GM19372 (cell line): ENCODE results near the gene CCDC178.
"Not testable (repeated sequence)": the region's sequence is repeated elsewhere in the genome, so short reads cannot be mapped to it uniquely, and the experiment has no call there.

Source experiments
- ATAC-seq: cut with Tn5 transposase; IDR thresholded peaks from one replicate; pipeline ENCODE4 v1.9.1; 2021; ENCODE audit warnings: mild to moderate bottlenecking, low read depth, moderate library complexity; ENCODE audit not compliant: unreplicated experiment

The CCDC178 gene

GRCh38 chr18:33440060-33441043 is at the start of gene CCDC178:
Gene CCDC178, minus strand, starts transcription at chr18:33440721. Its CDS starts 28,633 bp downstream, at chr18:33412088.
- no peak for ATAC-seq

DNA sequence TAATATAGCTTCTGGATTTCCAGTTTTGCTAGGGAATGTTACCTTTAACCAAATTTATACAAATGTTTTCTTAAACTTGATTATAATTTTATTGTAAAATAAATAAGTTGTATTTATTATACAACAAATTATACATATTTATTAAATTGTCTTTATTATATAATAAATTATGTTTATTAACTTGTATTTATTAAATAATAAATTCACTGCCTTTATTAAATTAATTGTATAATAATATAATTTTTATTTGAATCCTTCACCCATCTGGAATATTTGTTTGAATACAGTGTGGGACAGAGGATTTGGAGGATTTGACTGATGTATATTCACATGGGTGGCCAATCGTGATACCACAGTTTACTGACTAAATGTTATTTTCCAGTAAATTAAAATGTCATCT is 43.4 kb upstream of the CCDC178 start:
- no peak for ATAC-seq

DNA sequence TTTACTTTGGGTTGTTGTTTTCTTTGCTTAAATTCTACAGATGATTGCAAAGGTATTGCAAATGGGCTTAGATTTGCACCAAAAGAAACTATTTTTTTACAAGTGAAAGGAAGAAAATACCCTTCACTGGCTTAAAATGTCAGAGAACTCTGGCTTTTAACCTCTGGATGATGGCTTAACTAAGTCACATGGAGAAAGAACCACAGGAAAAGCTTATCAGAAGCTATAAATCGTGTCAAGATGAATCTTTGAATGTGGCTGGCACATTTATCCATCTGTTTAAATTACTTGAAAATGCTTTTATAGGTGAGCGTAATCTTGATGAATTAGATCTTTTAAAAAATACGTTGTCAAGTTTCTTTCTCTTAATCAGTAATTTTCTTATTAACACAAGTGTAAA is 32.0 kb upstream of the CCDC178 start:
- ATAC-seq, result no peak

- no peak for ATAC-seq
Measured at GRCh38 chr18:33470216-33470615, 29.7 kb upstream of the CCDC178 start.

DNA sequence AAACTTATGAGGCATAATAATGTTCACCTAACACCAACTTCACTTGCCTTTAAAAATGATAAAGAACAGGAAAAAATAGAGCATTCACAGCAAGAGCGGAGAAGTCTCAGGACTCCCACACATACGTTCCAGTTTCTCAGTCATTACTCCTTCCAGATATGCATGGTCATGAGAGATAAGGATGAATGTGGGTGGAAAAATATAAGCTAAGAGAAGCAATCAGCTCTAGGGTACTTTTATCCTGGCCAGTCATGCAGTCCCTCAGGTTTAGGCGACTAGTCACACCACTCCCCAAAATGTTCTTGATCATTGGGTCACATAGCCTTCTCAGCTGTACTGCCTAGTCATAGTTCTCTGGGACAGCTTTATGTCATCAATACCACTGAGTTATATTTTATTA is 29.2 kb upstream of the CCDC178 start:
- no peak for ATAC-seq

DNA sequence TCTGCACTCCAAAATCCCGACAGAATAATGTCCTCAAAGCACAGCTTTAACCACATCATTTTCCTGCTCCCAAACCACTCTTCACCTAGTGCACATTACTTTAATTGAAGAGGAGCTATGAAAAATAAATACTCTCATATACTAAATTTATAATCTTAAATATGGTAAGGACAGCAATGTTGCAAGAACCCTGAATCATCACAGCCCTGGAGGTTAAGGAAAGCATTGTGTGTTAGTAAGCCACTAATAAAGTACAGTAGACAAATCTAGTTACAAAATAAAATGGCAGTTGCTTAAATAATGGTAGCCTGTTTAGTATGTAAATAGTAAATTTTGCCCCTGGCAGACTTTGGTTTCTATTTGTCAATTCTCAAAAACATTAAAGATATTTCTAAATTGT is 27.0 kb upstream of the CCDC178 start:
- no peak for ATAC-seq

- no peak for ATAC-seq
Measured at GRCh38 chr18:33466822-33467221, 26.3 kb upstream of the CCDC178 start.

GRCh38 chr18:33460681-33461080 is 20.2 kb upstream of the CCDC178 start:
- no peak for ATAC-seq

- ATAC-seq, result no peak
Measured at GRCh38 chr18:33459612-33460011, 19.1 kb upstream of the CCDC178 start.

DNA sequence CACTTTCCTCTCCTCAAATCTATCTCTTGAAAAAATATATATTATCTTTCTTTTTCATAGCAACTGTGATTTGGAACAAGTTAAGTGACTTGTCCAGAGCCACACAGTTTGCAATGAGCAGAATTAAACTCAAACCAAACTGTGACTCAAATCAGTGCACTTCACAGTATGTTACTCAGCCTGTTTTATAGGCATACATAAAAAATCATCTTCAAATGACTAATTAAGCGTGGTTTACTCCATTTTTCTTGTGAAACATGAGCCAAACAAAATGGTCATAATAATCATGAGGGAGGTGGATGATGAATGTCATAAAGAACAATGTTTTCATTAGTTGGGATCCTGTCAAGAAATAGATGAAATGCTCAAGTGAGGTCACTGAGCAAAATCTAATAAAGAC is 6.1 kb upstream of the CCDC178 start:
- no peak for ATAC-seq

DNA sequence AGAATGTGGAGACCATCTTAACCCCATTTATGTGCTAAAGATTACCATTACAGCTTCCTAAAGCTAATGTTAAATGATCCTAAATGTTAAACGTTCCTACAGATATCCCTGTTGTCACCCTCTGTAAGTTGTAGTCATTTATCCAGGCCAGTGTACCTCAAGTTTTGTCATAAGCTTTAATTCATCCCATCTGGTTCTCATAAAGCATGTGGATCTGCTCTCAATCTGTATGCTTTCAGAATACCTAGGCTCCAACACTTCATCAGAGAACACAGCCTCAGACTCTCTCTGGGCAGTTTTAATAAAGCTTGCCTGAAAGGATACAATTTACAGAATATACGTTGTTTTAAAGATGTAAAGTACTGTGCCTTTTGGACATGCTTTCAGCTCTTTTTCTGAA is 4.2 kb upstream of the CCDC178 start:
- no peak for ATAC-seq

DNA sequence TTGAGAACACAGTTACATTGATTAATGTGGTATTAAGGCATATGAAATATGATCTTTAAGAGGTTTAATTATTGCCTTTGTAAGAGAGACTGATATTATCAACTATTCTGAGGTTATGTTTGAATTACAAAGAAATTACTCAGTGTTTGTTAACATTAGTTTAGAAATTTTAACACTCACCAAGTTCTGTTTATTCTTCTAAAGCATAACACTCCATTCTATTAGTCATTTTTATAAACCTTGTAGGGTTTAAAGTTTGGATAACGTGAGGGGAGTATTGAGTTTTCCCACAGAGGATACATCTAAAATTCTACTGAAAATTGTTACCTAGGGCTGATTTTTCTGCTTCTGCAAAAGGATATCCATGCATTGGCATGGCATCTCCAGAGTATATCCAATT is 7.7 kb downstream of the CCDC178 start:
- ATAC-seq, result no peak

DNA sequence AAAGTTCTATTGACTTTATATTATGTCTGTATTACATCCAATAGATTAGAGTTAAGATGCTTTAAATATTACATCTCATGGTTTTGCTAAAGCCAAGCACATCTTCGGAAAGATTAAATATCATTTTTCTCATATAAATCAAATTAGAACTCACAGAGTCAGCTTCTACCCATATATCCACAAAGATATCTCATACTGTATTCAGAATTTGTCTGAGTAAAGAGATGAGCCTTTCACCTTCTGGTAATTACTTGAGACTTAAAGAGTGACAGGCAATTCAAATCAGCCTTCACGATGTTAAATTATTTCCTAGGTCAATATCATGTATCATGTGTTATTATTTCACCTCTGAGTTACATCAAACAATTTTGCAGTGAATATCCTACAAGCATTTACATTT is 13.0 kb downstream of the CCDC178 start:
- no peak for ATAC-seq

- no peak for ATAC-seq
Measured at GRCh38 chr18:33424266-33424946, 16.1 kb downstream of the CCDC178 start.

DNA sequence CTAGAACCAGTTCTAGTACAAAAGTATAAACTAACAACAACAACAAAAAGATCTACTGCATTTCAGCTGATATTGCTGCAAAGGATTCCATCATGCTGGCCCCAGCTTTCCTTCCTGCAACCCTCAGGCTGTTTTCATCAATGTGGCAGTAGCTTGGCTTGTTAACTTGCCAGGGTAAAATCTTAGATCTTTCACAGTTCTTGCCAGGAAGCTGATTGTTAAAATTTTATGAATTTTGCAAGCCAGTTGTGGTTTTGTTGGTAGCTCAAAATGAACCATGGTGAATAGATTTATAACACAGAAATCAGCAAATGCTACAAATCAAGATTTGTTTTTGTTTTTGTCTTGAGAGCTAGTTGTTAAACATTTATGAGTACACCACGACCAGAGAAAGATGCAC is 19.3 kb downstream of the CCDC178 start:
- no peak for ATAC-seq

DNA sequence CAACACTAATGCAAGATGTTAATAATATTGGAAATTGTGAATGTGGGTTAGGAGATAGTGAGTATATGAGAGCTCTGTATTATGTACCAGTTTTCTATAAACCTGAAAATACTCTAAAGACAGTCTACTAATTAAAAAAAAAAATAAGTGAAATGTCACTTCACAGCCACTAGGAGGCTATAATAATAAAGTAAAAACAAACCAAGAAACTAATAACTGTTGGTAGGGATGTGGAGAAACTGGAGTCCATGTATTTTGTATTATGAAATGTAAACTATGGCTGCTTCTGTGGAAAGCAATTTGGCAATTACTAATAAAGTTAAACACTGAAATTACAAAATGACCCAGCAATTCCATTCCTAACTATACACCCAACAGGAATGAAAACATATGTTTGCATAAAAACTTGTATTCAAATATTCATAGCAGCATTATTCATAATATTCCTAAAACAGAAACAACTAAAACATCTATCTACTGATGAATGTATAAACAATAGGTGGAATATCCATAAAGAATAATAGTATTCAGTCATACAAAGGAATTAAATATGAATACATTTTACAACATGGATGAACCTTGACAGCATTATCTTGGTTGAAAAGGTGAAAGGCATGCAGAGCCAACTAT is 36.2 kb downstream of the CCDC178 start:
- no peak for ATAC-seq

DNA sequence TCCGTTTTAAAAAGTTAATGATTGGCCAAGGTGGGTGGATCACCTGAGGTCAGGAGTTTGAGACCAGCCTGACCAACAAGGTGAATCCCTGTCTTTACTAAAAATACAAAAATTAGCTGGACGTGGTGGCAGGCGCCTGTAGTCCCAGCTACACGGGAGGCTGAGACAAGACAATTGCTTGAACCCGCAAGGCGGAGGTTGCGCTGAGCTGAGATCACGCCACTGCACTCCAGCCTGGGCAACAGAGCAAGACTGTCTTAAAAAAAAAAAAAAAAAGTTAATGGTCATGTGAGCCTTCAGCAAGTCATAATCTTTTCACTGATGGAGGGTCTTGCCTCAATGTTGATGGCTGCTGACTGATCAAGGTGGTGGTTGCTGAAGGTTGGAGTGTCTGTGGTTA is 41.6 kb downstream of the CCDC178 start:
- ATAC-seq, result not testable (repeated sequence)

GRCh38 chr18:33375829-33376228 is 64.7 kb downstream of the CCDC178 start:
- ATAC-seq, result no peak

DNA sequence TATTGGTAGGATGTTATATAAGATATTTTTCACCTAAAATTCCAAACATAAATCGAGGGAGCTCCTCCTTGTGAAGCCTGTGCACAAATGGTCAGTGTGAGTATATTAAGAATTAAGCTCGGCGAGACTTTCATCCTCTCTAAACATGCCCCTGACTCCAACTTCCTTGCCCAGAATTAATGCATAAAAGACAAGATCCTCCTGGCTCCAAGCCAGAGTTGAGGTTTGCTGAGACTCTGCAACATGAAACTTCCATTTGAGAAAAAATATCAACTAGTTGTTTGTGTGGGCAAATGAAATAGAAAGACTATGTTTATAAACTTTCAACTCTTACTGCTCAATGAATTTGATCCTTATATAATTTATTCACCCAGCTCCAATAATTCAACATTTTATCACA is 68.1 kb downstream of the CCDC178 start:
- ATAC-seq, result no peak

- ATAC-seq, result no peak
Measured at GRCh38 chr18:33369711-33370449, 70.6 kb downstream of the CCDC178 start.

DNA sequence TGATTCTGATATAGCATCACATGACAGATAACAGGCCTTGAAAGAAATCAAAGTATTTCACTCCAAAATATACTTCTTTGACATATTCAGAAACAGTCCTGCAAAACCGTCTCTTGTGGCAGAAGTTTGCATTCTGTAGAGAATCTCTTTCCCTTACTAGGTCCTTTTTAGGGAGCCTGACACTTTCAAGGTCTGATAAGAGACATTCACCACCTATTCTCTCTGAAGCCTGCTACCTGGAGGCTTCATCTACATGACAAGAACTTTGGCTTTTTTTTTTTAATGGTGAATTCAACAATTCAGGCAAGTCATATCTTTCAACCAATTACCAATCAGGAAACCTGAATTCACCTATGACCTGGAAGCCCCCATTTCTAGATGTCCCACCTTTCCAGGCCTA is 83.8 kb downstream of the CCDC178 start:
- no peak for ATAC-seq
